ENCODE results near the gene ADSL.

DNA sequence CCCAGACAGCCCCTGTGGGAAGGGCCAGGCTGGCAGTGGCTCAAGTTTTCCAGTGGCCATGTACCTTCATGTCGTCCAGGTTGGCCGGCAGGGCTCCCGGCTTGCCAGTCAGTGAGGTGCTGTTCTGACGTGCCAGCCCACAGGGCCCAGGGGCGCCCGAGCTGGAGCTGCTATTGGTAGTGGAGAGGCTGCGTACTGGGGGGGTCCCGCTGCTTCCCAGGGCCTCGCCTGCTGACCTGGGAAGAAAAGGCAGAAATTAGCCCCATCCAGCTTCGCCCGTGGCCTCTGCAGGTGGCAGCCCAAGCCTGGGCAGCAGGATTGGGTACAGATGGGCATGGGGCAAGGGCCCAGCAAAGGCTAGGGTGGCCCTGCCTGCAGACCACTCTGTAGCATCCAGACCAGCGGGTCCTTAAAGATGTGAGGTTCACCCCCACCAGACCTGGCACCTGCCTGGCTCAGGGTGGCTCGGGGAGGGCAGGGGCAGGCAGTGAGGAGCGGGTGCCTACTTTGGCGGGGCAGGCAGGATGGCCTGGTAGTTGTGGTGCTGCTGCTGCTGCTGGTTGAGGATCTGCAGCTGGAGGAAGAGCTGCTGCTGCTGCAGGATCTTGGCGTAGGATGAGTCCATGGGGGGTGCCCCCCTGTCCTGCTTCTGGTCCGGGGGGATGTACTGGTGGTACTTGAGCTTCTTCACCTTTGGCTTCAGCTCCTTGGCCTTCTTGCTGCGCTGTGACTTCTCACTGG is 74.2 kb downstream of the ADSL start:
- TF ChIP-seq POLR2A (IDR thresholded peaks at IDR 0.05) (no peak), CTCF (IDR thresholded peaks at IDR 0.05) (no peak)
